ENCODE results near the gene GDF3. TPM values are rescaled to one million over a fixed set of nuclear protein-coding genes. Genes with fewer than 3 reads are reported as not detected.
A peak's percentile ranks its signal among the peaks of the same experiment; 100 is the strongest.
"Not testable (repeated sequence)": the region's sequence is repeated elsewhere in the genome, so short reads cannot be mapped to it uniquely, and the experiment has no call there.

The GDF3 gene
- total RNA-seq, result not detected

GRCh38 chr12:7695566-7696197, at the start of gene GDF3:
TSS of gene GDF3 (minus strand) at chr12:7695775. CDS start at chr12:7695728, 47 bp downstream.
- DNase-seq (ENCODE audit: low read depth in 2 of 3, low spot score in 2 of 3), result peak in 2 of 3 donors; percentile 65 to 84

GRCh38 chr12:7732993-7733392, 37.4 kb upstream of the GDF3 start:
- DNase-seq (ENCODE audit: low read depth in 2 of 3, low spot score in 2 of 3), result peak in 2 of 3 donors; percentile 70 to 90

GRCh38 chr12:7731486-7731885, 35.9 kb upstream of the GDF3 start:
- peak in 2 of 3 donors; percentile 31 for DNase-seq (ENCODE audit: low read depth in 2 of 3, low spot score in 2 of 3)

GRCh38 chr12:7730984-7731383, 35.4 kb upstream of the GDF3 start:
- DNase-seq (ENCODE audit: low read depth in 2 of 3, low spot score in 2 of 3), result not testable (repeated sequence)

GRCh38 chr12:7729746-7730145, 34.2 kb upstream of the GDF3 start:
- DNase-seq (ENCODE audit: low read depth in 2 of 3, low spot score in 2 of 3), result no peak

- DNase-seq (ENCODE audit: low read depth in 2 of 3, low spot score in 2 of 3), result no peak
These were observed 28.4 kb upstream of the GDF3 start for GRCh38 chr12:7723926-7724325.

- DNase-seq (ENCODE audit: low read depth in 2 of 3, low spot score in 2 of 3), result no peak
These were observed 24.6 kb upstream of the GDF3 start for GRCh38 chr12:7719946-7720730.

GRCh38 chr12:7716381-7716780, 20.8 kb upstream of the GDF3 start:
- peak in 2 of 3 donors; percentile 35 to 53 for DNase-seq (ENCODE audit: low read depth in 2 of 3, low spot score in 2 of 3)

- DNase-seq (ENCODE audit: low read depth in 2 of 3, low spot score in 2 of 3), result no peak
These were observed 17.4 kb upstream of the GDF3 start for GRCh38 chr12:7712841-7713442.

GRCh38 chr12:7711133-7711532, 15.6 kb upstream of the GDF3 start, which contains the start of gene DPPA3:
TSS of gene DPPA3 (plus strand) at chr12:7711433. CDS start at chr12:7711571, 138 bp downstream.
- no peak for DNase-seq (ENCODE audit: low read depth in 2 of 3, low spot score in 2 of 3)

GRCh38 chr12:7709969-7710675, 14.5 kb upstream of the GDF3 start:
- DNase-seq (ENCODE audit: low read depth in 2 of 3, low spot score in 2 of 3), result no peak

- DNase-seq (ENCODE audit: low read depth in 2 of 3, low spot score in 2 of 3), result no peak
These were observed 10.3 kb upstream of the GDF3 start for GRCh38 chr12:7705846-7706245.

GRCh38 chr12:7695237-7695560, 376 bp downstream of the GDF3 start:
- peak in 1 of 3 donors; percentile 46 for DNase-seq (ENCODE audit: low read depth in 2 of 3, low spot score in 2 of 3)

GRCh38 chr12:7694556-7695236, 879 bp downstream of the GDF3 start:
- peak in 1 of 3 donors; percentile 19 for DNase-seq (ENCODE audit: low read depth in 2 of 3, low spot score in 2 of 3)

- no peak for DNase-seq (ENCODE audit: low read depth in 2 of 3, low spot score in 2 of 3)
These were observed 1.8 kb downstream of the GDF3 start for GRCh38 chr12:7693793-7694192.

GRCh38 chr12:7681535-7681934, 14.0 kb downstream of the GDF3 start:
- DNase-seq (ENCODE audit: low read depth in 2 of 3, low spot score in 2 of 3), result no peak

GRCh38 chr12:7679251-7680045, 16.1 kb downstream of the GDF3 start:
- no peak for DNase-seq (ENCODE audit: low read depth in 2 of 3, low spot score in 2 of 3)

GRCh38 chr12:7678744-7679143, 16.8 kb downstream of the GDF3 start:
- no peak for DNase-seq (ENCODE audit: low read depth in 2 of 3, low spot score in 2 of 3)

- DNase-seq (ENCODE audit: low read depth in 2 of 3, low spot score in 2 of 3), result peak in 2 of 3 donors; percentile 92 to 97
These were observed 18.1 kb downstream of the GDF3 start for GRCh38 chr12:7677432-7677888.

- peak in 2 of 3 donors; percentile 75 to 92 for DNase-seq (ENCODE audit: low read depth in 2 of 3, low spot score in 2 of 3)
These were observed 20.1 kb downstream of the GDF3 start for GRCh38 chr12:7675455-7675854.

All from hematopoietic multipotent progenitor cell (in vitro differentiated cells).